ENCODE data around the gene ROR2. TPM values are rescaled to one million over a fixed set of nuclear protein-coding genes. Genes with fewer than 3 reads are reported as not detected.
"Not testable (repeated sequence)": the region's sequence is repeated elsewhere in the genome, so short reads cannot be mapped to it uniquely, and the experiment has no call there.

ROR2 gene
- total RNA-seq, 4 donors from 2014 or later: 6.3 to 32.2 (median 15.1) TPM

- DNase-seq (ENCODE audit: low spot score) (no peak), ATAC-seq (ENCODE audit: low FRiP score) (no peak)
- TF ChIP-seq CTCF (IDR thresholded peaks at IDR 0.05): no peak
Observed at GRCh38 chr9:91546574-91546973, 403.5 kb downstream of the ROR2 start.

GRCh38 chr9:91541734-91542133 lies 408.3 kb downstream of the ROR2 start:
- ATAC-seq (ENCODE audit: low FRiP score): no peak
- TF ChIP-seq CTCF (IDR thresholded peaks at IDR 0.05): no peak
- no peak for DNase-seq (ENCODE audit: low spot score)

- not testable (repeated sequence) for DNase-seq (ENCODE audit: low spot score); ATAC-seq (ENCODE audit: low FRiP score)
Observed at GRCh38 chr9:91540506-91540905, 409.5 kb downstream of the ROR2 start.

GRCh38 chr9:91536211-91536691 lies 413.8 kb downstream of the ROR2 start:
- DNase-seq (ENCODE audit: low spot score) (no peak), ATAC-seq (ENCODE audit: low FRiP score) (no peak)
- no peak for TF ChIP-seq CTCF (IDR thresholded peaks at IDR 0.05)

GRCh38 chr9:91534374-91534773 lies 415.7 kb downstream of the ROR2 start:
- ATAC-seq (ENCODE audit: low FRiP score) (no peak), DNase-seq (ENCODE audit: low spot score) (no peak)
- TF ChIP-seq CTCF (IDR thresholded peaks at IDR 0.05): no peak

- ATAC-seq (ENCODE audit: low FRiP score) (no peak), DNase-seq (ENCODE audit: low spot score) (no peak)
- TF ChIP-seq CTCF (IDR thresholded peaks at IDR 0.05): no peak
Observed at GRCh38 chr9:91533382-91533781, 416.6 kb downstream of the ROR2 start.

GRCh38 chr9:91532325-91532724 lies 417.7 kb downstream of the ROR2 start:
- no peak for DNase-seq (ENCODE audit: low spot score)
- no peak for ATAC-seq (ENCODE audit: low FRiP score)
- TF ChIP-seq CTCF (IDR thresholded peaks at IDR 0.05): no peak

- DNase-seq (ENCODE audit: low spot score) (no peak), ATAC-seq (ENCODE audit: low FRiP score) (no peak)
- no peak for TF ChIP-seq CTCF (IDR thresholded peaks at IDR 0.05)
Observed at GRCh38 chr9:91530829-91531228, 419.2 kb downstream of the ROR2 start.

Measured in omental fat pad (tissue), 4 donors.